PC-3 (cell line): ENCODE data around the gene UVSSA.

Experiments
- CTCF ChIP-seq: fragments of 300-600 bp; sonication (generic); conservative IDR thresholded peaks from 2 replicates; pipeline ENCODE4 v1.5.1; 2017; ENCODE audit warnings: antibody characterized with exemption, low read depth, mild to moderate bottlenecking, low read length
- EZH2 ChIP-seq: fragments of 300-600 bp; sonication (generic); IDR thresholded peaks from one replicate; pipeline ENCODE4 v1.6.1; 2017; ENCODE audit warnings: antibody characterized with exemption, mild to moderate bottlenecking, low read length; ENCODE audit not compliant: unreplicated experiment

GRCh38 chr4:1427010-1427409 lies 80.0 kb downstream of the UVSSA start:
- no peak for TF ChIP-seq CTCF
- no peak for TF ChIP-seq EZH2
